Stomach (tissue), 19 donors: Measurements from ENCODE around the gene PSME1. TPM values are rescaled to one million over a fixed set of nuclear protein-coding genes. Genes with fewer than 3 reads are reported as not detected.
A peak's percentile ranks its signal among the peaks of the same experiment; 100 is the strongest.

Experiments used
- DNase-seq, 2 donors: peaks; one replicate each; pipeline versions ENCODE4 v3.0.0 to v3.0.0-alpha.2; 2013 to 2019
- H3K27ac ChIP-seq, 5 donors: fragments of 200-600 bp in 4 of 5; sonication (generic) in 4 of 5; one replicate each; pipeline ENCODE4 v1.5.1; 2013 to 2019; ENCODE audit warnings: mild to moderate bottlenecking in 1 of 5, moderate library complexity in 1 of 5
- H3K27me3 ChIP-seq, 3 donors: fragments of 200-600 bp; sonication (generic); one replicate each; pipeline ENCODE4 v1.5.1; 2017 to 2019; ENCODE audit warnings: mixed run types in 1 of 3
- H3K36me3 ChIP-seq, 4 donors: fragments of 200-600 bp; sonication (generic); 1 replicate in 3 of 4; 2 replicates in 1 of 4; pipeline ENCODE4 v1.5.1; 2016 to 2019
- H3K4me1 ChIP-seq, 4 donors: fragments of 200-600 bp; sonication (generic); one replicate each; pipeline ENCODE4 v1.5.1; 2016 to 2019
- H3K4me3 ChIP-seq, 4 donors: fragments of 200-600 bp; sonication (generic) in 3 of 4; one replicate each; pipeline ENCODE4 v1.5.1; 2016 to 2019; ENCODE audit warnings: mild to moderate bottlenecking in 1 of 4
- H3K9me3 ChIP-seq, 4 donors: fragments of 200-600 bp; sonication (generic); one replicate each; pipeline ENCODE4 v1.5.1; 2016 to 2019
- CTCF ChIP-seq, 7 experiments: fragments of 450-650 bp in 4 of 7; fragments of 200-600 bp in 3 of 7; sonication (generic) in 3 of 7; IDR thresholded peaks; one replicate each; pipeline ENCODE4 v1.5.1; 2016 to 2019; ENCODE audit warnings: antibody characterized with exemption in 7 of 7, control low read depth in 2 of 7, mild to moderate bottlenecking in 1 of 7
- EP300 ChIP-seq: sonication (generic); formaldehyde crosslinking; IDR thresholded peaks from one replicate; pipeline ENCODE4 v1.6.1; 2017; ENCODE audit warnings: antibody characterized with exemption
- POLR2A ChIP-seq, 4 donors: fragments of 450-650 bp; IDR thresholded peaks; one replicate each; pipeline ENCODE4 v1.6.1; 2016; ENCODE audit warnings: antibody characterized with exemption in 4 of 4, control low read depth in 2 of 4, mild to moderate bottlenecking in 1 of 4, moderate library complexity in 1 of 4
- POLR2AphosphoS5 ChIP-seq, 3 donors: sonication (generic); formaldehyde crosslinking; IDR thresholded peaks; one replicate each; pipeline ENCODE4 v1.6.1; 2016; ENCODE audit warnings: antibody characterized with exemption in 3 of 3
- WGBS, 5 donors: extraction: QIAGEN DNeasy Blood & Tissue Kit in 3 of 5; methylation state at CpG; one replicate each; pipeline versions ENCODE4 v1.1.5 to v1.1.7; 2013 to 2018; 5-methylcytosine and 5-hydroxymethylcytosine counted together
- intact Hi-C: fragments of 100-400 bp; cut with DNase I; formaldehyde crosslinking; loops from one replicate; pipeline ENCODE4 v1.15.1; 2023; ENCODE audit warnings: low total_unique reads
- long read RNA-seq, 10 donors: transcript quantifications; one replicate each; lab custom pipeline, GENCODE V29; 2026
- polyA plus RNA-seq, 3 donors: library from polyadenylated mRNA; stranded (reverse); fragments of 200-250 nt; gene quantifications; one replicate each; pipeline ENCODE4 v1.2.3, GENCODE V29; 2013
- total RNA-seq, 5 donors: library from RNA; depleted of rRNA; stranded (reverse); fragments of >200 nt; gene quantifications; one replicate each; pipeline versions ENCODE4 v1.1.0 to v1.2.3, GENCODE V29; 2014 to 2016
- donor health status: healthy with polysubstance abuse.
- donor health status: Bipolar disorder and iron deficiency.
- donor health status: healthy.

The PSME1 gene
- total RNA-seq (100 to 1,000 TPM in 1 of 5 donors, 10 to 100 TPM in 4; 38.5 to 129 (median 91.1) TPM), polyA plus RNA-seq (100 to 1,000 TPM; 217 to 322 (median 310) TPM)
- long read RNA-seq, donor 1, transcript PSME1-201 (11 exons, 1,006 nt), result major isoform, 31 of 37 reads
- long read RNA-seq, donor 1, partial matches to known transcripts, result 5 of 37 reads
- long read RNA-seq, donor 1, other reads (novel, unspliced or antisense), result 0 of 37 reads
- long read RNA-seq, donor 2, transcript PSME1-201 (11 exons, 1,006 nt), result major isoform, 39 of 44 reads
- long read RNA-seq, donor 2, partial matches to known transcripts, result 0 of 44 reads
- long read RNA-seq, donor 2, other reads (novel, unspliced or antisense), result 0 of 44 reads
- long read RNA-seq, donor 3, transcript PSME1-201 (11 exons, 1,006 nt), result major isoform, 44 of 66 reads
- long read RNA-seq, donor 3, partial matches to known transcripts, result 21 of 66 reads
- long read RNA-seq, donor 3, other reads (novel, unspliced or antisense), result 0 of 66 reads
- long read RNA-seq, donor 4, partial matches to known transcripts, result 0 of 4 reads
- long read RNA-seq, donor 4, other reads (novel, unspliced or antisense), result 0 of 4 reads
- long read RNA-seq, donor 5, transcript PSME1-201 (11 exons, 1,006 nt), result major isoform, 58 of 86 reads
- long read RNA-seq, donor 5, partial matches to known transcripts, result 28 of 86 reads
- long read RNA-seq, donor 5, other reads (novel, unspliced or antisense), result 0 of 86 reads
- long read RNA-seq, donor 6, transcript PSME1-201 (11 exons, 1,006 nt), result major isoform, 96 of 113 reads
- long read RNA-seq, donor 6, partial matches to known transcripts, result 14 of 113 reads
- long read RNA-seq, donor 6, other reads (novel, unspliced or antisense), result 0 of 113 reads
- long read RNA-seq, donor 7, transcript PSME1-201 (11 exons, 1,006 nt), result major isoform, 60 of 142 reads
- long read RNA-seq, donor 7, partial matches to known transcripts, result 78 of 142 reads
- long read RNA-seq, donor 7, other reads (novel, unspliced or antisense), result 0 of 142 reads
- long read RNA-seq, donor 8, transcript PSME1-201 (11 exons, 1,006 nt), result major isoform, 50 of 56 reads
- long read RNA-seq, donor 8, partial matches to known transcripts, result 5 of 56 reads
- long read RNA-seq, donor 8, other reads (novel, unspliced or antisense), result 0 of 56 reads
- long read RNA-seq, donor 9, transcript PSME1-201 (11 exons, 1,006 nt), result major isoform, 42 of 91 reads
- long read RNA-seq, donor 9, partial matches to known transcripts, result 48 of 91 reads
- long read RNA-seq, donor 9, other reads (novel, unspliced or antisense), result 0 of 91 reads
- long read RNA-seq, donor 10, transcript PSME1-201 (11 exons, 1,006 nt), result major isoform, 28 of 37 reads
- long read RNA-seq, donor 10, partial matches to known transcripts, result 9 of 37 reads
- long read RNA-seq, donor 10, other reads (novel, unspliced or antisense), result 0 of 37 reads

- peaks cover 12 to 72% (median 70%) of the 10 kb centered on the region in 4 donors for H3K4me1 ChIP-seq
- peak within 1 kb of the TSS; percentile 94 to 99 (median 96) for H3K4me3 ChIP-seq
- peak; percentile 97 to 98 for DNase-seq
- no peaks in the 10 kb centered on the region for H3K9me3 ChIP-seq
- intact Hi-C loops, result no loop called here
- H3K27me3 ChIP-seq, result no peaks in the 10 kb centered on the region
- H3K27ac ChIP-seq, result peak within 1 kb of the TSS; percentile 91 to 98 (median 96)
- H3K36me3 ChIP-seq, result peaks cover 23 to 26% (median 24%) of the 10 kb centered on the region in 4 donors
- TF ChIP-seq CTCF (IDR thresholded peaks at IDR 0.05) (no peak), POLR2AphosphoS5 (IDR thresholded peaks at IDR 0.05) (peak; percentile 67 to 82 (median 79)), POLR2A (IDR thresholded peaks at IDR 0.05) (peak in 1 of 4 donors; percentile 27), EP300 (no peak)
- 0 to 1% (median 0%) methylated on average over 35 to 72 of the region's 75 CpGs for WGBS, 5 donors
Observed at GRCh38 chr14:24135834-24136683, at the start of gene PSME1. Gene PSME1 (plus strand): TSS chr14:24136194. CDS start chr14:24136263, 69 bp downstream.

- Histone ChIP-seq H3K27me3 (peaks cover 0 to 8% (median 0%) of the 10 kb centered on the region in 3 donors), H3K36me3 (no peaks in the 10 kb centered on the region), H3K27ac (no peak overlapping the region), H3K4me3 (no peak overlapping the region), H3K4me1 (peaks cover 0 to 18% (median 8%) of the 10 kb centered on the region in 4 donors), H3K9me3 (no peaks in the 10 kb centered on the region)
- no peak for DNase-seq
- intact Hi-C loops, result no loop called here
- WGBS, 5 donors, result 84 to 93% (median 89%) methylated on average over 1 of the region's 1 CpG
- TF ChIP-seq POLR2A (IDR thresholded peaks at IDR 0.05) (no peak), CTCF (IDR thresholded peaks at IDR 0.05) (no peak), POLR2AphosphoS5 (IDR thresholded peaks at IDR 0.05) (no peak), EP300 (no peak)
Observed at GRCh38 chr14:24087004-24087403, 49.0 kb upstream of the PSME1 start.

DNA sequence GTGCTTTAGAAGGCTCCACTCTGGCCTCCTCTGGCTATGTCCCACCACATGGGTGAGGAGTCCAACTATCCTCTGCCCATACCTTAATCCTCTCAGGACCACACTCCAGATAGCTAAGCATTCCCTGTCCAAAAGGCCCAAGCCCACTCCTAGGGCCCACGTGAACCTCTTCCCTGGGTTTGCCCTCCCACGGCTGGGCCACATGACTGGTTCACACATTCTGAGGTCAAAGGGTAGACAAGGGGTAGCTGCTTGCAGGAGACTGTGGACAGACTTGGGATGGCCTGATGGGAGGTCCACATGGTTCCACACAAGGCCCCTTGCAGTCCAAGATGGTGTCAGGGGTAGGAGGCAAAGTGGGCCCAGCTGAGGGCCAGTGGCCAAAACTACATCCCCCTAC, 47.9 kb upstream of the PSME1 start:
- 81 to 92% (median 83%) methylated on average over 2 of the region's 2 CpGs for WGBS, 5 donors
- Histone ChIP-seq H3K27me3 (no peaks in the 10 kb centered on the region), H3K4me1 (peaks cover 4 to 28% (median 15%) of the 10 kb centered on the region in 4 donors), H3K4me3 (no peak overlapping the region), H3K27ac (no peak overlapping the region), H3K9me3 (no peaks in the 10 kb centered on the region), H3K36me3 (no peaks in the 10 kb centered on the region)
- no peak for TF ChIP-seq EP300
- intact Hi-C loops, result no loop called here
- DNase-seq, result no peak

- DNase-seq, result no peak
- Histone ChIP-seq H3K27ac (no peak overlapping the region), H3K36me3 (no peaks in the 10 kb centered on the region), H3K9me3 (no peaks in the 10 kb centered on the region), H3K4me1 (peaks cover 10 to 41% (median 23%) of the 10 kb centered on the region in 4 donors), H3K27me3 (no peaks in the 10 kb centered on the region), H3K4me3 (no peak overlapping the region)
- 64 to 79% (median 74%) methylated on average over 6 of the region's 6 CpGs for WGBS, 5 donors
- intact Hi-C loops, result no loop called here
- no peak for TF ChIP-seq EP300
Observed at GRCh38 chr14:24089890-24090289, 46.1 kb upstream of the PSME1 start.
